KBM-7 (cell line): ENCODE measurements around the gene OTUD5.

Experiments used
- DNase-seq: peaks from one replicate; pipeline ENCODE4 v3.0.0-alpha.2; 2015
- in situ Hi-C: fragments of 300-500 bp; cut with MboI; formaldehyde crosslinking; loops from 2 replicates; pipeline ENCODE4 v1.14.3; 2020; ENCODE audit warnings: low sequenced_read_pairs, low pct_unique_long_range_greater_than_20kb, mixed read lengths

Gene OTUD5

DNA sequence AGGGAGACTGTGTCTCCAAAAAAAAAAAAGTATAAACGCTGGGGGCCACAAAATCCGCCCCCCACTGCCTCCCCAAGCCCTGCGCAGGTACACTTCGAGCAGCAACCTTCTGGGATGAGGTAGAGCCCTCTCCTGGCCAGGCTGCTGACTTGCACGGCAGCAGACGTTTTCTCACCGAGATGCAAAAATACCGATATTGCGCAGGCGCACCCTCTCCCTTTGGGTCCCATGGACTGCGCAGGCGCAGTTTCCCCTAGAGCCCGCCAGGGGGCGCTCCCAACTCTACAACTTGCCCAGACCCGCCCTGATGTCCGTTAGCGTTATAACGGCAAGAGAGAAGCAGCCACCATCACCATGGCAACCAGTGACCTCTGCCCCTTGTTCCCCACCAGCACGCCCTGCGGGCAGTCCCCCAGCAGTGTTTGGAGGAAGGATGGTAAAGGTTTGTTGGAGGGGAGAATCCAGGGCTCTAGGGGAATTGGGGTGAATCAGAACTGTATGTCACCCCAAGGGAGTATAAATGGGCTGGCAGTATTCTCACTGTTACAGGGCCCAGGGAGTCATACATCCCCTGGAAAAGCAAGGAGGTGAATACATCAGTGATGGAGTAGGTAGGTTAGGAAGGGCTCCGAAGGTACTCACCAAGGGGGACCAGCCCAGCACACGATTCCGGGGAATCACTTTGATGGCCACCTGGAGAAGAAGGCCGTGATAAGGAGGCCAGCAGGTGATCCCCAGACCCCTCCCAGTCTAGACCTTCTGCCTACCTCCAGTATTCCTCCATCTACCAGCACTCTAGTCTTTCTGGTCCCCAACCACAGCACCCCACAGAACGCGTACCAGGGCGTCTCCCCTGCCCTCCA lies 40.0 kb downstream of the OTUD5 start:
- peak; percentile 99 for DNase-seq
- in situ Hi-C loops: no loop called here

DNA sequence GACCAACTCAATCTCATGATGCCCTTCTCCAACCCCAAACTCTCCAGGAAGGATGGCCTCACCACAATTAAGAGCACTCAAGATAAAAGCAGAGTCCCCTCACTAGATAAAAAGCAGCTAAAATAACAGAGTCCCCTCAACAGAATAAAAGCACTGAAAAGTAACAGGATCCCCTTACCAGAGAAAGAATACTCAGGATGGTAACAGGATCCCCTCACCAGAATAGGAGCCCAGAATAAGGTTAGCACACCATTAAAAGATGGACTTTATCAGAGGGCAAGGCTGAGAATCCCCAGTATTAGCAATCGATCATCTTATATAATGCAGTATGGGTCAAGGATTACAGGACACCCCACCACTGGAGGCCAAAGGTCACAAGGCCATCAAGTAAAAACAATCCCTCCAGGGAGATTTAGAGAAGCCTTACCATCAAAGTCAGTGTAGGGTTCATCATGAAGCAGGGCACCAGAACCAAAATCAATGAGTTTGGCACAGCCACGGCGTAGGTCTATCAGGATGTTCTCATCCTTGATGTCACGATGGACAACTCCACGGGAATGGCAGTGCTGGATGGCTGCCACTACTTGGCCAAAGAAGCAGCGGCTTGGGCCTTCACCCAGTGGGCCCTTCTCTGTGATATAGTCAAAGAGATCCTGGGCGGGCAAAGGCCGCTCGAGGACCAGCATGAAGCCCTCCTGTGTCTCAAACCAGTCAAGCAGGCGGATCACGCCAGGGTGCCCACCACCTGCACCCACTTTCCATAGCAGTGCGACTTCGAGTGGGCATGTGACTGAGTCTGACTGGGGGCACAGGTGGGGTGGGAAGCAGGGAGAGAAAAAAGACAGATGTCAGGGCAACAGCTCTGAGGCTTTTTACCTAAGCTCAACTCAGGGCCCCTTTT lies 42.6 kb downstream of the OTUD5 start:
- in situ Hi-C loops: no loop called here
- DNase-seq: no peak

DNA sequence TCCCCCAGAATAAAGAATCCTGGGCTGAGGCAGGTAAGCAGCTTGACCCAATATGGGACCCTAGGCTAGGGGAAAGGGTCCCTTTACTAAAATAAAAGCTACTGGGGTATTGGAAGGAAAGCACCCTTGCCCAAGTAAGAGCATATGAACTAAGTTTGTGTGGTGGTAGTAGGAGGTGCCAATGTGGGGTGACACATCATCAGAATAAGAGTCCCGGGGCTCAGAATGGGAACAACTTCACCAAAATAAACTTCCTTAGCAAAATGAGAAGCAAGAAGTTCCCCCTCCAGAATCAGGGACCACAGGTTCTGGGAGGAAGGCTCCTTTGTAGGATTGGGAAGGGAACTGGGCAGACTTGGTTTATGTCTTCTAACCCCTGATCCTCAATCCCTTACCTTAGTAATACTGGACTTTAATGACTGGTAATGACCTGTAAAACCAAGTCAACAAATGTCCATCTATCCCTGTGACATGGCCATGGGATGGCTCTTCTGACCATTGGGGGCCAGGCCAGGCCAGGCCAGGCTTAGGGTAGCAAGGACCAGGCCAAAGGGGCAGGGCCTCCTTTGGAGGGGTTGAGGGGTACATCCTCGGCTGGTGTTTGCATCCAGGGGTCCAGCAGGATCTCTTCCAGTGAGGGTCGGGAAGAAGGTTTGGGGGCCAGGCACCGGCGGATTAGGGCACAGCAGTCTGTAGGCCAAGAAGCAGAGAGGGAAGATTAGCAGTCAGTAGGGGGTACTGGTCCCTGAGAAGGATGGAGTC lies 43.6 kb downstream of the OTUD5 start:
- in situ Hi-C loops: no loop called here
- DNase-seq: no peak

DNA sequence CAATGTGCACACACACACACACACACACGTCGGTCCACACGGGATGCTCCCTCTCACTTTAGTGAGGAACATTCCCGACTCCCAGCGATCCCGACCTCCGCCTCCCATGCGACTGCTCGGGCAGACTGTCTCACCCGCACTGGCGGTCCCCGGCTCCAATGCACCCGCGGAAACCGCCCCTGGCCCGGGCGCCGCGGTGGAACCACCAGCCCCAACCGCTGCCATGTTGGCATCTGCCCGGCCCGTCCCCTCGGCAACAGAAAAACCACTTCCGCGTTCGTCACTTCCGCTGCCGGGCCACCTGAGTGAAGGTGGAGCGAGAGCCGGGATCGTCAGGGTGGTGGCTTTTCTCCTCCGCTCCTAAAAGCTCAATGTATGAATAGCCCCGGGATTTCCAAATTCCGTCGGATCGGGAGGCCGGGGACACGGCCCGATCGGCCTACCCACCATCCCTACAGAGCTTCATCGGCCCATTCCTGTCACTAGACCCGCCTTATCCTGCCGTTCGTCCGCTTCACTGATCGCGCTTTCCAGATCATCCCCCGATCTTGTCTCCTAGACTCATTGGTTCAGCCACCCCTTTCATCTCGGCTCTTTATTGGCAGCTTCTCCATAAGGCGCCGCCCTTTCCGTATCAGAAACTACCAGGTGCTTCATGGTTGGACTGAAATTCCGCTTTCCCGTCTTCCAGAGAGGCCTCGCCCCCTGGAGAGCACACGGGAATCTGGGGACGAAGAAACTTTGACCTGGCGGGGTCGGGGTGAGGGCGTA lies 45.8 kb downstream of the OTUD5 start, which contains the start of gene SLC35A2:
Gene SLC35A2, minus strand, starts transcription at position 235 of the 771 bp plus-strand sequence. Its CDS starts 10 bp downstream, at position 225.
- in situ Hi-C loops: no loop called here
- DNase-seq: peak; percentile 92

DNA sequence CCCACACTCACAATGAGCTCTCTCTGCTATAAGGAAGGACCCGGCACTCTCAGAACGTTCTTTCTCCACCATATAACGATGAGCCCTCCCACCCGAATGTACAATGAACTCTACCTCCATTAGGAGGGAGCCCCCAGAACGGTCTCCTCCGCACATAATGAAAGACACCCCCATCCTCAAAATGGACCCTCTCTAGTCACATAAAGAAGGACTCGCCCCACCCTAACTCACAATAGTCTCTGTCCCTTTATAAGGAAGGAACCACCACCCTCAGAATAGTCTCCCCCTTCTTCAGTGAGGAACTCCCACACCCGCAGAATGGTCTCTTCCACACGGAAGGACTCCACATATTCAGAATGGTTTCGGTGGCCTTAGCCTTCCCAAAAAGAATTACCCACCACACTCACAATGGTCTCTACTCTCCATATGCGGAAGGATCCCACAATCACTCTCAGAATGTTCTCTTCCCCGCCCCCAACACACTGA lies 46.4 kb downstream of the OTUD5 start:
- DNase-seq: no peak
- in situ Hi-C loops: no loop called here

DNA sequence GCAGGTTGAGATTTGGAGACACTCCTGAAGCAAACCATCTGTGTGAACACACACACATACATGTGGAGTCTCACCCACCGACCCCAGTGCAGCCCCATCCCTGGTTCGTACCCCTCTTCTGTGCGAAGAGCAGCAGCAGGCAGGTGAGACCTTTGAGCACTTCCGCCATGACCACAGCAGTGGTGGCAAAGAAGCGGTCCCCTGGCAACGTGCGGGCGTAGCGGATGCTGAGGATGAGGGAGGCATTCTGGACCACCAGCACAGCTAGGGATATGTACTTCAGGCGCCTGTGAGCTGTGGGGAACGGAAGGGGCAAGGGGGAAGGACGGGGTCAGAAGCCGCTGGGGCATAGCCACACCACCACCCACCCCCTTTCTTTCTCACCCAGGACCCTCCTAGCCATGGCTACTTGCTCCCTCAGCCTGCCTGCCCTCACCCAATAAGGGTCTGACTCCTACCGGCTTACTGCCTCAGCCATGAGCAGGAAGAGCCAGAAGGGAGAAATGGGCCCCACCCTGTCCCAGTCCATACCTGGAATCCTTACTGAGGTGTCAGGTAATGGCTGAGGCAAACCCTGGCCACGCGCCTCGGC lies 47.6 kb downstream of the OTUD5 start:
- no peak for DNase-seq

DNA sequence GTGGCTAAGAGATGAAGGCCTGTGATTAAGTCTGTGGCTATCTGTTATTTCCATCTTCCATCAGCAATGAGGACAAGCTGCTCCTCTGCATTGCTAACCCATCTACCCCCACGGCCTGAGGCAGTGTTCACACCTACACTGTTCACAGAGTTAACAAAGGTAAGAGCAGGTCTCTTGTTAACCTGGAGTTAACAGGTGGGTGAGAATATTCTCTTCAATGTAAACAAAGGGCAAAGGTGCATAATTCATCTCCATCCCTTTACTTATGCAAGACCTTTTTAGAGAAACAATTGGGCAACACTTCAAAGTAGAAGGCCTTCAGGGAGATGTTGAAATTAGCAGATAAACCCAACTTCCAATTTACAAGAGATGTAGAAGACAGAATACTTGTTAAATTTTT lies 48.8 kb downstream of the OTUD5 start:
- no peak for DNase-seq
- in situ Hi-C loops: no loop called here

More for the DNA sequence above, 47.6 kb downstream of the OTUD5 start:
- in situ Hi-C loops: no loop called here

DNA sequence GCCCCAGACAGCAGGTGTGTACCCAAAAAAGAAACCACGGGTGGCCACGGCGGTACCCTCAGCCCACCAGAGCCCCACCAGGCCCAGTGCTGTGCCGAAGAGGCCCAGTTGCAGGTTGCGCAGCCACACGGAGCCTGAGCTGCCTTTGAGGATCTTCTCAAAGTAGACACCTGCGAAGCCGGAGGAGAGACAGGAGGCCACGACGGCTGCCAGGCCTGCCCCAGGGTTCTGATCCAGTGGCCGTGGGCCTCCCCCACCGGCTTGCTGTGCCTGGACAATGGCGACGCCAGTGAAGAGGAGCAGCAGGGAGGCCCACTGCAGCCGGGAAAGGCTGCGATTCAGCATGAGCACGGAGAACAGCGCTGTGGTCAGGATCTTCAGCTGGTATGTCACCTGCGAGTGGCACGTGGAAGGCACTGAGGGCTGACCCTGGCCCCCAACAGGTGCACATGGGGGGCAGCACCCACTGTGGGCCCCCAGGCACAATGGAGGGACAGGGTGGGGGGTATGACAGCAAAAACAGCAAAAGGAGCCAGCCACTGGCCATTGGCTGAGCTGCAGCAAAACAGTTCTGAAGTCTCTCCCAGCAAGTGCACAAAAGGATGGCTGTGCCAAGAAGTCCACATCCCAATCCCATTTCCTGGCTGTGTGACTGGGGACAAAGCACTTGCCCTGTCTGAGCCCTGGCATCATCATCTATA lies 52.2 kb downstream of the OTUD5 start:
- in situ Hi-C loops: no loop called here
- DNase-seq: no peak

DNA sequence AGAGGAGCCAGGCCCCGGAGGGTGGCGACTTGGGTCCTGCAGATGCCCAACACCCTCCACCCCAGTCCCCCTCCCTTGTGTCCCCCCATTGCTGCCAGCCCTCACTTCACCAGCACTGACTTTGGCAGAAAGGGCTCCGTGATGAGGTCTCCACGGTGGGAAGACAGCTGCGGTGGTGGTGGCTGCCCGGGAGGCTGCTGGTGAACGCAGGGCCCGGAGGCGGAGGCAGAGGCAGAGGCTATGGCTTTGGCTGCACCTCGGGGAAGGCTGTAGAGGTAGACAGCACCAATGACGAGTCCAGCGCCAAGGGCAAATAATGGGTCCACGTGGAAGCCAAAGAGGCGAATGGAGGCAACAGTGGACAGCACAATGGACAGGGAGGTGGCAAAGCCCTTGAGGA lies 52.8 kb downstream of the OTUD5 start:
- DNase-seq: no peak
- in situ Hi-C loops: no loop called here

DNA sequence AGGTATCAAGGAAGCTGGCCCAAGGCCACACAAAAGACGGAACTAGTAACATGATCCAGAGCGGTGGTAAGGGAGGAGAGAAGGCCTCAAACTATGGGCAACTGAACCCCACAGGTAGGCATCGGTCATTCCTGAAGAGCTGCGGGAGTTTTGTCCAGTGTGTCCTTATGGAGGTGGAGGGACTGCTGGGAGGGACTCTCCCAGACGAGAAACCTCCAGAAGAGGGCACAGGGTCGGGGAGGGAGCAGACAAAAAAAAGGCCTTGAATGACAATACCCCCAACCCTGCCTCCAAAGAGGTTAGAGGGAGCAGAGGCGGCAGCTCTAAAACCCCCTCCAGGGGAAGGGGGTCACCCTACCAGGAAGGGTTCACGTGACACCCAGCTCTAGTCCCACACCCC lies 53.2 kb downstream of the OTUD5 start:
- in situ Hi-C loops: no loop called here
- DNase-seq: no peak

DNA sequence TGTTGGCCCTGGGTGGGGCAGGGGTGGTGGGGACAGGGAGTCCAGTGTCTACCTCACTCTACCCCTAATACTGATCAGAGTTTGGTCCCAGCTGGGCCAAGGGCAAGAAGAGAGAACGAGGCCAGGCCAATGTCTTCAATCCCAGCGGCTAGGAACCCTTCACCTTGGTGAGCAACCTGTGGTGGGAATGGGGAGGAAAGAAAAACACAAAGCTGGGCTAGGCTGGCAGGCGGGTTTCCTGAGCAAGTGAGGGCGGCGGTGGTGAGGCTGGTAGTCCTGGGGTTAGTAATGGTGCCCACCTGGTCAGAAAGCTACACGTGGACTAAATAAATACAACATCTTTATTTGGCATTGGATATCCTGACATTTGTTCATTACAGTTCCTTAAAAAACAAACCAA lies 54.1 kb downstream of the OTUD5 start:
- DNase-seq: no peak
- in situ Hi-C loops: no loop called here

DNA sequence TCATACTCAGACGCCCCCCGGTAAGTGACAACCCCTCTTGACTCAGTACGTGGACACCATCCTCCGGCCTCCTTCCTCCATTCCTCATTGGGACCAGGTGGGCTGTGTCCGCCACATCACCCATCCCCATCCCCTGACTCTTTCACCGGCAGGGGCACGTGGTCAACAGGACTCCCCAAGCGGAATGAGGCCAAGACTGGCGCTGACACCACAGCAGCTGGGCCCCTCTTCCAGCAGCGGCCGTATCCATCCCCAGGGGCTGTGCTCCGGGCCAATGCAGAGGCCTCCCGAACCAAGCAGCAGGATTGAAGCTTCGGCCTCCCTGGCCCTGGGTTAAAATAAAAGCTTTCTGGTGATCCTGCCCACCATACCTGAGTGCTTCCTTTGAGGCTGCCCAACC lies 54.6 kb downstream of the OTUD5 start:
- in situ Hi-C loops: no loop called here
- DNase-seq: no peak

DNA sequence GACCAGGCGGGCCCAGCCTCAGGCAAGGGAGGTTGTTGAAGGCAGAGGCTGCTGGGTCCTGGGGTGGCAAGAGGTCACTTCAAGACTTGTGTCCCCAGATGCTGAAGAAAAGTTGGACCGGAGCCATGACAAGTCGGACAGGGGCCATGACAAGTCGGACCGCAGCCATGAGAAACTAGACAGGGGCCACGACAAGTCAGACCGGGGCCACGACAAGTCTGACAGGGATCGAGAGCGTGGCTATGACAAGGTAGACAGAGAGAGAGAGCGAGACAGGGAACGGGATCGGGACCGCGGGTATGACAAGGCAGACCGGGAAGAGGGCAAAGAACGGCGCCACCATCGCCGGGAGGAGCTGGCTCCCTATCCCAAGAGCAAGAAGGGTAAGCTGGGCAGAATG lies 55.3 kb downstream of the OTUD5 start:
- DNase-seq: no peak

DNA sequence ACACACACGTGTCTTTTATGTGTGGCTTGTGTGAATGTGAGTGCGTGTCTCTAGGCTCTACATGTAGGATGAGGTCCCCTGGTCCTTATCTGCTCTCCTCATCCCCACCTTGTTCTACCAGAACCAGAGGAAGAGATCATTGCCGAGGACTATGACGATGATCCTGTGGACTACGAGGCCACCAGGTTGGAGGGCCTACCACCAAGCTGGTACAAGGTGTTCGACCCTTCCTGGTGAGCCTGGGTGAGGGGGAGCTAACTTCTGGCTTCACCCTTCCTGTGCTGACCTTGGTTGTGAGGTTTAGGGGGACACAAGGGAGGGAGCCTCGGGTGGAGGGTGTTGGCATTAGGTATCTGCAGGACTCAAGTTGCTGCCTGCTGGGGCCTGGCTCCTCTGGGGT lies 56.3 kb downstream of the OTUD5 start:
- no peak for DNase-seq
- in situ Hi-C loops: no loop called here

More for the DNA sequence above, 55.3 kb downstream of the OTUD5 start:
- in situ Hi-C loops: no loop called here

DNA sequence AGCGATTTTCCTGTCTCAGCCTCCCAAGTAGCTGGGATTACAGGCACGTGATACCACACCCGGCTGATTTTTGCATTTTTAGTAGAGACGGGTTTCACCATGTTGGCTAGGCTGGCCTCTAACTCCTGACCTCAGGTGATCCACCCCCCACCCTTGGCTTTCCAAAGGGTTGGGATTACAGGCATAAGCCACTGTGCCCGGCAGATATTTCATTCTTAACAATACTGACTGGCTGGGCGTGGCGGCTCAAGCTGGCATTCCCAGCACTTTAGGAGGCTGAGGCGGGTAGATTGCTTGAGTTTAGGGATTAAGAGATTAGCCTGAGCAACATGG lies 58.4 kb downstream of the OTUD5 start:
- in situ Hi-C loops: no loop called here

DNA sequence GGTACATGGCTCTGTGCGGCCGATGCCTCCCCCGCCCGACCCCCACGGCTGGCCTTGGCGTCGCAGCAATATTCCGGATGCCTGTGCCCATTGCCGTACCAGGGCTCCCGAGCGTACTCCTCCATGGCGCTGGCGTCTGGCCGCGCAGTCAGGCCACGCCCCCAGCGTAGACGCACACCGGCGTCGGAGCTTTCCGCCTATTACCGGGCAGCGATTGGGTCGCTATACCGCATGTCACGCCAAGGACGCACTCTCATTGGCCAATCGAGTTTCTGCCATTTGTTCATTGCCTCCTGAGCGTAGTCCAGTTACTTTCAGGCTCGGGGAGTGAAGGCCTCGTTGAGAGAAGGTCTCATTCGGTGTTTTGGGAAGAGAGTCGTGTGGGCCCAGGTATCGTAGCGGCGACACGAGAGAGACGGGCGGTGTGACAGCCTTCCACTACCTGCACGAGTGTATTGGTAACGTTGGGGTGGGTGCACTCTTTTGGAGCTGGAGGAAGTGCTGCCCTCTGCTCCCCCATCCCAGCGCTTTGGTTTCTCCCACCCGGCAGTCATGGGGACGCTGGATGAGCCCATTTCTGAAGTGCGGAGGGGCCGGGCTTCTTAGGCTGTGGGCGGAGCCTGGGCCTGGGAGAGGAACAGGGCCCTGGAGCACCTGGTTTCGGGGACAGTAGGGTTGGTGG lies 59.6 kb downstream of the OTUD5 start, which contains the start of the genes PQBP1 and TIMM17B:
Gene PQBP1, plus strand, starts transcription at position 306 of the 682 bp plus-strand sequence. CDS start 580 bp downstream, outside the sequence.
Gene TIMM17B, minus strand, starts transcription at position 144 of the 682 bp plus-strand sequence. Its CDS starts 19 bp downstream, at position 125.
- in situ Hi-C loops: no loop called here
- DNase-seq: peak; percentile 98

More for the DNA sequence above, 58.4 kb downstream of the OTUD5 start:
- no peak for DNase-seq

DNA sequence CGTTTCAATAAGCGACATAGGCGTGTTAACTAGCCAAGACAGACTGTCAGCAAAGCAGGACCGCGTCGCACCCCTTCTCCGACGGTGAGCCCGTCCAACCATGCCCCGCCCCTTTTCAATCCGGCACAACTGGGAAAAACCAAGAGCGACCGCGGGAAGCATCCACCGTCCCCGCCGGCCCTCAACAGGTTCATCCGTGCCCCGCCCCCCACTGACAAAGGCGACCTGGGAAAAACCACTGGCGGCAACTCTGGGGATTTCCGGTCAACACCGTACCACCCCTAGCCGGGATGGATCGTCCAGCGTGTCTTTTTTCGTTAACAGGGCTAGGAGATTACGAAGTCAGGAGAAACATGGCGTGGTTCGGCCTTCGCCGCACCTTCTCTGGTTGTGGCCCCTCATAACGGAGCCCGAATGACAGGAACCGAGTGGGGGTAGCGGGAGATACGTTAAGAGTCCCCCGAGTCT lies 60.2 kb downstream of the OTUD5 start:
- peak; percentile 94 for DNase-seq
- in situ Hi-C loops: no loop called here
